Loucy (cell line): ENCODE results near the gene FOXP3.

Experiments
- CTCF ChIP-seq: fragments of 200-600 bp; sonication (generic); conservative IDR thresholded peaks from 2 replicates; pipeline ENCODE4 v1.5.1; 2014; ENCODE audit warnings: mild to moderate bottlenecking, antibody characterized with exemption, low read length
- EZH2phosphoT487 ChIP-seq: fragments of 200-600 bp; IDR thresholded peaks from 2 replicates; pipeline ENCODE4 v1.6.1; 2018; ENCODE audit warnings: antibody characterized with exemption, mild to moderate bottlenecking, moderate library complexity, borderline replicate concordance

DNA sequence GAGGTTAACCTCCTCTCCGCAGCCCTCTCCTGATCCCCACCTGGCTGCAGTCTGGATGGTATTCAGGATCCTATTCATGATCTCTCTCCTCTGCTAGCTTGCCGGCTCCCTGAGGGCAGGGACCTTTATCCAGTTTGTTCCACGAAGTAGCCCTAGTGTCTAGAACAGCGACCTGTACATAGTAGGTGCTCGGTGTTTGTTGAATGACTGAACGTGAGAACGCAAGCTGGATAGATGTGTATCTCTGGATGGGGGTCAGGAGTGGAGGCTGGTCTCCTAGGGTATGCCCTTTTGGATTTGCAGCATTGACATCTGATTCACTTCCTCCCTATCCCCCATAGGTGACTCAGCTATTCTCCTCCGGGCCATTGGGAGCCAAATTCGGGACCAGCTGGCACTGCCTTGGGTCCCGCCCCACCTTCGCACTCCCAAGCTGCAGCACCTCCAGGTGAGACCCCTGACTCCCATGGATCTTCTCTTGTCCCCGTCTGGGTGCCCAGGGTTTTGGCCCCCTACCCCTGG is 21.9 kb downstream of the FOXP3 start:
- TF ChIP-seq CTCF (no peak), EZH2phosphoT487 (no peak)
